AG09319 (cell line): ENCODE measurements around the gene ELMOD3.

ENCODE experiments used
- DNase-seq: peaks from one replicate; pipeline ENCODE4 v3.0.0-alpha.2; 2010; ENCODE audit warnings: low read depth; ENCODE audit errors: extremely low read depth
- CTCF ChIP-seq: IDR thresholded peaks from 2 replicates; pipeline ENCODE4 v1.5.1; 2011; ENCODE audit warnings: low read depth, mild to moderate bottlenecking, inconsistent platforms, low read length, moderate library complexity

The ELMOD3 gene

GRCh38 chr2:85354286-85355072, at the start of gene ELMOD3, which contains the start of gene RETSAT:
Gene ELMOD3, plus strand, starts transcription at chr2:85354769. Its CDS starts 2,430 bp downstream, at chr2:85357199.
Gene RETSAT, minus strand, starts transcription at chr2:85354528. Its CDS starts 21 bp downstream, at chr2:85354507.
- DNase-seq, result peak; percentile 99
- TF ChIP-seq CTCF, result no peak

GRCh38 chr2:85307527-85307897, 47.1 kb upstream of the ELMOD3 start:
- DNase-seq, result no peak
- no peak for TF ChIP-seq CTCF

GRCh38 chr2:85308201-85308600, 46.4 kb upstream of the ELMOD3 start:
- no peak for TF ChIP-seq CTCF
- no peak for DNase-seq

GRCh38 chr2:85308896-85309555, 45.5 kb upstream of the ELMOD3 start:
- no peak for TF ChIP-seq CTCF
- DNase-seq, result no peak

GRCh38 chr2:85309699-85310321, 44.8 kb upstream of the ELMOD3 start:
- no peak for TF ChIP-seq CTCF
- DNase-seq, result no peak

GRCh38 chr2:85310330-85310729, 44.2 kb upstream of the ELMOD3 start:
- no peak for TF ChIP-seq CTCF
- DNase-seq, result no peak

- peak; percentile 52 for DNase-seq
- no peak for TF ChIP-seq CTCF
Observed at GRCh38 chr2:85312404-85312803, 42.2 kb upstream of the ELMOD3 start.
